Gastrocnemius medialis (tissue), 4 donors: ENCODE measurements around the gene TAGAP. TPM values are rescaled to one million over a fixed set of nuclear protein-coding genes. Genes with fewer than 3 reads are reported as not detected.
"Not testable (repeated sequence)": the region's sequence is repeated elsewhere in the genome, so short reads cannot be mapped to it uniquely, and the experiment has no call there.

ENCODE experiments used
- ATAC-seq, 2 donors: fragments of 150-250 bp; one replicate each; pipeline ENCODE4 v1.9.1; 2016
- DNase-seq, 2 donors: peaks; one replicate each; pipeline ENCODE4 v3.0.0-alpha.2; 2019
- H3K27ac ChIP-seq, 4 donors: fragments of 200-600 bp; sonication (generic); 1 replicate in 1 of 4; 2 replicates in 3 of 4; pipeline ENCODE4 v1.5.1; 2016 to 2018; ENCODE audit warnings: mild to moderate bottlenecking in 2 of 4, moderate library complexity in 1 of 4
- H3K27me3 ChIP-seq, 3 donors: fragments of 200-600 bp; sonication (generic) in 2 of 3; 1 replicate in 1 of 3; 2 replicates in 2 of 3; pipeline versions ENCODE4 v1.5.1 to v1.6.0; 2016 to 2019; ENCODE audit warnings: mild to moderate bottlenecking in 1 of 3, moderate library complexity in 1 of 3
- H3K36me3 ChIP-seq, 2 donors: fragments of 200-600 bp; sonication (generic) in 1 of 2; one replicate each; pipeline ENCODE4 v1.5.1; 2017 to 2018
- H3K4me1 ChIP-seq, 2 donors: fragments of 200-600 bp; sonication (generic) in 1 of 2; one replicate each; pipeline ENCODE4 v1.5.1; 2016 to 2017; ENCODE audit warnings: mild to moderate bottlenecking in 2 of 2
- H3K4me3 ChIP-seq, 4 donors: fragments of 200-600 bp; sonication (generic) in 3 of 4; 1 replicate in 1 of 4; 2 replicates in 3 of 4; pipeline ENCODE4 v1.5.1; 2016 to 2019; ENCODE audit warnings: mild to moderate bottlenecking in 2 of 4
- H3K9me3 ChIP-seq, 3 donors: fragments of 200-600 bp; sonication (generic) in 2 of 3; 1 replicate in 1 of 3; 2 replicates in 2 of 3; pipeline ENCODE4 v1.5.1; 2016 to 2019
- POLR2A ChIP-seq, 2 donors: fragments of 450-650 bp; IDR thresholded peaks; one replicate each; pipeline ENCODE4 v1.6.1; 2017; ENCODE audit warnings: antibody characterized with exemption in 2 of 2, mild to moderate bottlenecking in 2 of 2, moderate library complexity in 2 of 2
- in situ Hi-C, 4 donors: fragments of 200-750 bp; cut with MboI; loops; one replicate each; pipeline versions ENCODE4 v1.15.0 to v1.8.0; 2017; ENCODE audit warnings: low sequenced_read_pairs in 4 of 4
- intact Hi-C: fragments of 100-400 bp; cut with DNase I; formaldehyde crosslinking; loops from one replicate; pipeline ENCODE4 v1.15.1; 2023; ENCODE audit warnings: low total_unique reads
- total RNA-seq, 4 donors: library from RNA; depleted of rRNA; stranded (reverse); fragments of >200 nt; gene quantifications; one replicate each; pipeline versions ENCODE4 v1.1.0 to v1.2.3, GENCODE V29; 2016
- TF ChIP-seq, protein P1 (sequence below), 5 experiments: fragments of 450-650 bp in 3 of 5; fragments of 200-600 bp in 2 of 5; sonication (generic) in 2 of 5; IDR thresholded peaks in 4 of 5; conservative IDR thresholded peaks in 1 of 5; 1 replicate in 4 of 5; 2 replicates in 1 of 5; pipeline ENCODE4 v1.5.1; 2016 to 2019; ENCODE audit warnings: antibody characterized with exemption in 5 of 5, mild to moderate bottlenecking in 3 of 5, moderate library complexity in 3 of 5

The TAGAP gene
- total RNA-seq, 4 donors from 2014 or later = 0.25 to 0.44 TPM; not detected in 2

DNA sequence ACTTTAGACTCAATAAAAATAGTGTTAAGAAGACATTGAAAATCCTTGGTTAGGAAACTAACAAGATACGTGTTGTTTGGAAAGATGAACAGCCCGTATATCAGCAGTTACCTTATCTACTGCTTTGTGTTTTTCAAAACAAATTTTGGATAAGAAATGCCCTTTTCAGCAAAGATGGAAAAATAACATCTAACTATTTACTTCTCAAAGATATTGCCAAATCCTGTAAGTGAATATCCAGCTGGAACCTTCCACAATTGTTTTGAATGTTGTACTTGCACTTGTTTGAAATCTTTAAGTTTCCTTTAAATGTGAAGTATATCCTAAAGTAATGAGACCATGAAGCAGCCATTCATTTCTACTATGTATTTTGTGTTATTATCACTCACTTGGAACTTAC lies 14.6 kb downstream of the TAGAP start:
- Histone ChIP-seq H3K4me1 (no peaks in the 10 kb centered on the region), H3K36me3 (no peaks in the 10 kb centered on the region), H3K4me3 (no peak overlapping the region), H3K27ac (no peak overlapping the region), H3K27me3 (no peaks in the 10 kb centered on the region), H3K9me3 (no peaks in the 10 kb centered on the region)
- in situ Hi-C loops (no loop called here), intact Hi-C loops (no loop called here)
- TF ChIP-seq, protein P1, sequence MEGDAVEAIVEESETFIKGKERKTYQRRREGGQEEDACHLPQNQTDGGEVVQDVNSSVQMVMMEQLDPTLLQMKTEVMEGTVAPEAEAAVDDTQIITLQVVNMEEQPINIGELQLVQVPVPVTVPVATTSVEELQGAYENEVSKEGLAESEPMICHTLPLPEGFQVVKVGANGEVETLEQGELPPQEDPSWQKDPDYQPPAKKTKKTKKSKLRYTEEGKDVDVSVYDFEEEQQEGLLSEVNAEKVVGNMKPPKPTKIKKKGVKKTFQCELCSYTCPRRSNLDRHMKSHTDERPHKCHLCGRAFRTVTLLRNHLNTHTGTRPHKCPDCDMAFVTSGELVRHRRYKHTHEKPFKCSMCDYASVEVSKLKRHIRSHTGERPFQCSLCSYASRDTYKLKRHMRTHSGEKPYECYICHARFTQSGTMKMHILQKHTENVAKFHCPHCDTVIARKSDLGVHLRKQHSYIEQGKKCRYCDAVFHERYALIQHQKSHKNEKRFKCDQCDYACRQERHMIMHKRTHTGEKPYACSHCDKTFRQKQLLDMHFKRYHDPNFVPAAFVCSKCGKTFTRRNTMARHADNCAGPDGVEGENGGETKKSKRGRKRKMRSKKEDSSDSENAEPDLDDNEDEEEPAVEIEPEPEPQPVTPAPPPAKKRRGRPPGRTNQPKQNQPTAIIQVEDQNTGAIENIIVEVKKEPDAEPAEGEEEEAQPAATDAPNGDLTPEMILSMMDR (IDR thresholded peaks at IDR 0.05 in 4 of 5, conservative IDR thresholded peaks at IDR 0.05 in 1 of 5) = no peak
- no peak for TF ChIP-seq POLR2A (IDR thresholded peaks at IDR 0.05)
- ATAC-seq (no peak), DNase-seq (no peak)

DNA sequence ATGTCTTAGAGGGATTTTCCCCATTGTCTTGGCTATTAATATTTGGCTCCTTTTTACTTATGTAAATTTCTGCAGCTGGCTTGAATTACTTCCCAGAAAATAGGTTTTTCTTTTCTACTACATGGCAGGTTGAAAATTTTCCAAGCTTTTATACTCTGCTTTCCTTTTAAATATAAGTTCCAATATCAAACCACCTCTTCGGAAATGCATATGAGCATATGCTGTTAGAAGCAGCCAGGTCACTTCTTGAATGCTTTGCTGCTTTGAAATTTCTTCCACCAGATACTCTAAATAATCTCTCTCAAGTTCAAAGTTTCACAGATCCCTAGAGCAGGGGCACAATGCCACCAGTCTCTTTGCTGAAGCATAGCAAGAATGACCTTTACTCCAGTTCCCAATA lies 19.6 kb downstream of the TAGAP start:
- H3K4me3 ChIP-seq, H3K27ac ChIP-seq, in situ Hi-C loops, DNase-seq, H3K27me3 ChIP-seq, H3K9me3 ChIP-seq, intact Hi-C loops, ATAC-seq, H3K36me3 ChIP-seq, H3K4me1 ChIP-seq: not testable (repeated sequence)

DNA sequence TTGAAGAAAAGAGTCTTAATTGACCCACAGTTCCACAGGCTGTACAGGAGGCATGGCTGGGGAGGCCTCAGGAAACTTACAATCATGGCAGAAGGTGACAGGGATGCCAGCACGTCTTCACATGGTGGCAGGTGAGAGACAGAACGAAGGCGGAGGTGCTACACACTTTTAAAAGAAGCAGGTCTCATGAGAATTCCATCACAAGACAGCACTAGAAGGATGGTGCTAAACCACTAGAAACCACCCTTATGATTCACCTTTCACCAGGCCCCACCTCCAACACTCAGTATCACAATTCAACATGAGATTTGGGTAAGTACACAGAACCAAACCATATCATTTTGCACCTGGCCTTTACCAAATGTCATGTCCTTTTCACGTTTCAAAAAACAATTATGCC lies 20.9 kb downstream of the TAGAP start:
- TF ChIP-seq, protein P1 (IDR thresholded peaks at IDR 0.05 in 4 of 5, conservative IDR thresholded peaks at IDR 0.05 in 1 of 5) = no peak
- TF ChIP-seq POLR2A (IDR thresholded peaks at IDR 0.05) = no peak
- no peaks in the 10 kb centered on the region for H3K27me3 ChIP-seq

DNA sequence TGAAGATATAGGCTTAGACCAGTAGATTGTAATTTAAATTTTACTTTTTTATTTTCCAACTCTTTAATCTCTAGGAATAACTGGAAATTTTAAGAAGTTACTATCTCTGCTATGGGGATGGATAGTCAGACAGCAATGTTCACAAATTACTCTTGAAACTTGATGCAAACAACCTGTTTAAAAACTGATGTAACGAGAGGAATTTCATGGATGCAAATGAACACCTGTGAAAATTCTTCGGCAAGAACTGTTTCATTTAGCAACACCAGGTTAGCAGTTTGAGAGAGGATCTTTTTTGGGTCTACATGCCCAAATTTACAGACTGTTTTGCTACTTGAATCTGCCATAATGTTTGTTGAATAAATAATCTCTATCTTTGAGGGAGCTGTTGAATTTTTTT lies 24.8 kb downstream of the TAGAP start:
- intact Hi-C loops = no loop called here
- no peaks in the 10 kb centered on the region for H3K4me1 ChIP-seq
- H3K4me3 ChIP-seq = no peak overlapping the region
- H3K9me3 ChIP-seq = no peaks in the 10 kb centered on the region
- no peaks in the 10 kb centered on the region for H3K27me3 ChIP-seq
- in situ Hi-C loops = no loop called here
- H3K27ac ChIP-seq = no peak overlapping the region
- DNase-seq (no peak), ATAC-seq (no peak)
- no peaks in the 10 kb centered on the region for H3K36me3 ChIP-seq
- TF ChIP-seq POLR2A (IDR thresholded peaks at IDR 0.05) = no peak
- TF ChIP-seq, protein P1 (IDR thresholded peaks at IDR 0.05 in 4 of 5, conservative IDR thresholded peaks at IDR 0.05 in 1 of 5) = no peak

More for the DNA sequence above, 20.9 kb downstream of the TAGAP start:
- Histone ChIP-seq H3K27ac (no peak overlapping the region), H3K4me3 (no peak overlapping the region), H3K36me3 (no peaks in the 10 kb centered on the region), H3K9me3 (no peaks in the 10 kb centered on the region), H3K4me1 (no peaks in the 10 kb centered on the region)
- DNase-seq = no peak
- ATAC-seq = no peak
- intact Hi-C loops = no loop called here
- in situ Hi-C loops = no loop called here

DNA sequence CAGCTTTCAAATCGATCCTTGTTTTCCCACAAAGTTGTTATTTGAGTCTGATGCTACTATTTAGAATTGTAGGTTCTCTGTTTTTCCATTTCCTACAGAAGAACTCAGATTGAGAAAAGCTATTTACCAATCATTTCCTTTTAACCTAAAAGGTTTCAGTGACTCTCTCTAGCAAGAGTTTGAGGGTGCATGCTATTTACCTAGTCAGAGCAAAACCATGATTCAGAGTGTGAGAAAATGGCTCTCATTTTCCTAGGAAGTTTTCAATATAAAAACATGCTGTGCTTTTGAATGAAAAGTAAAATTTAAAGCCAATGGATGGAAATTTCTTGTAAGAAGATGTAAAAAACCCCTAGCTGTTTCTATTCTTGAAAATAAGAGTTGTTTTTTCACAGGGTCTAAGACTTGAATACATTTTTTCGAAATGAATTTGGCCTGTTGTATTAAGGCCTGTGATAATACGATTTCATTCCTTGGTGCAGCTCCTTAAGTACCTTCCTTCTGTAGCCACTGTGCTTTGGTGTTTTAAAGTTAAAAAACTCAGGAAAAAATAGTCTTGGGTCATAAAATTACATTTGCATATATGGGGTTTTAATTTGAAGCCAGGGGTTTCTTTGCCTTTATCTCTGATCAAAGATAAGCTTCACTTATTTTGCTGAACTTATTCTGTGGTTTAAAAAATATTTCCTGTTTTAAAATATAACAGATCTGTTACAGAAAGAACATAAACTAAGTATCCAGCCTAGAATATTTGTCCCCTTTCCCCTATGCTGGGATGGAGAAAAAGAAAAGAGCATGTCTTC lies 26.8 kb downstream of the TAGAP start:
- Histone ChIP-seq H3K4me3 (no peak overlapping the region), H3K27me3 (no peaks in the 10 kb centered on the region), H3K36me3 (no peaks in the 10 kb centered on the region), H3K27ac (no peak overlapping the region), H3K4me1 (no peaks in the 10 kb centered on the region), H3K9me3 (no peaks in the 10 kb centered on the region)
- intact Hi-C loops (no loop called here), in situ Hi-C loops (no loop called here)
- ATAC-seq (no peak), DNase-seq (no peak)
- no peak for TF ChIP-seq POLR2A (IDR thresholded peaks at IDR 0.05)
- TF ChIP-seq, protein P1 (IDR thresholded peaks at IDR 0.05 in 4 of 5, conservative IDR thresholded peaks at IDR 0.05 in 1 of 5) = no peak
